M059J (cell line): Measurements from ENCODE around the gene SHC1. TPM values are rescaled to one million over a fixed set of nuclear protein-coding genes. Genes with fewer than 3 reads are reported as not detected.

Experiments used
- DNase-seq: peaks from one replicate; pipeline ENCODE4 v3.0.0-alpha.2; 2012; ENCODE audit warnings: low read depth
- total RNA-seq: library from RNA; depleted of rRNA; stranded (reverse); fragments of >200 nt; shearing (Covaris generic); gene quantifications from 2 replicates; pipeline ENCODE4 v1.2.3, GENCODE V29; 2014

Gene SHC1
- total RNA-seq, 1 experiment from 2014 or later: 84.5 TPM

GRCh38 chr1:154973344-154974101 is 3.0 kb upstream of the SHC1 start:
- peak; percentile 100 for DNase-seq

GRCh38 chr1:154972517-154973343 is 2.2 kb upstream of the SHC1 start:
- peak; percentile 99 for DNase-seq

GRCh38 chr1:154972213-154972516 is 1.6 kb upstream of the SHC1 start:
- no peak for DNase-seq

GRCh38 chr1:154971341-154971998 is 923 bp upstream of the SHC1 start:
- peak; percentile 47 for DNase-seq

- no peak for DNase-seq
These were observed 591 bp downstream of the SHC1 start for GRCh38 chr1:154969860-154970452.

GRCh38 chr1:154969246-154969645 is 1.3 kb downstream of the SHC1 start:
- DNase-seq: no peak

GRCh38 chr1:154968731-154969130 is 1.8 kb downstream of the SHC1 start:
- no peak for DNase-seq

- DNase-seq: no peak
These were observed 3.1 kb downstream of the SHC1 start for GRCh38 chr1:154967331-154967950.

GRCh38 chr1:154966111-154966510 is 4.4 kb downstream of the SHC1 start:
- no peak for DNase-seq

GRCh38 chr1:154964359-154964758 is 6.2 kb downstream of the SHC1 start:
- DNase-seq: no peak

GRCh38 chr1:154963643-154964042 is 6.9 kb downstream of the SHC1 start:
- DNase-seq: no peak

- no peak for DNase-seq
These were observed 7.7 kb downstream of the SHC1 start for GRCh38 chr1:154962795-154963330.

- DNase-seq: peak; percentile 42
These were observed 8.3 kb downstream of the SHC1 start for GRCh38 chr1:154962156-154962749.

- peak; percentile 73 for DNase-seq
These were observed 9.1 kb downstream of the SHC1 start, which contains the start of gene PYGO2 for GRCh38 chr1:154961207-154962155. Gene PYGO2 (minus strand): TSS chr1:154961782. CDS start chr1:154961576, 206 bp downstream.

GRCh38 chr1:154960446-154961136 is 10.0 kb downstream of the SHC1 start:
- no peak for DNase-seq

- no peak for DNase-seq
These were observed 11.1 kb downstream of the SHC1 start for GRCh38 chr1:154959426-154959780.

- no peak for DNase-seq
These were observed 11.7 kb downstream of the SHC1 start for GRCh38 chr1:154958681-154959425.

GRCh38 chr1:154958036-154958435 is 12.5 kb downstream of the SHC1 start:
- no peak for DNase-seq
